Tibial nerve (tissue), 4 donors: ENCODE results near the gene WDR70.

Experiments used
- CTCF ChIP-seq, 5 experiments: fragments of 200-600 bp in 3 of 5; fragments of 450-650 bp in 2 of 5; sonication (generic) in 3 of 5; IDR thresholded peaks; one replicate each; pipeline ENCODE4 v1.5.1; 2016 to 2019; ENCODE audit warnings: antibody characterized with exemption in 5 of 5, mild to moderate bottlenecking in 3 of 5, moderate library complexity in 2 of 5
- EP300 ChIP-seq, 2 donors: sonication (generic); formaldehyde crosslinking; IDR thresholded peaks; one replicate each; pipeline ENCODE4 v1.6.1; 2017; ENCODE audit warnings: antibody characterized with exemption in 2 of 2, mild to moderate bottlenecking in 1 of 2
- POLR2A ChIP-seq, 2 donors: fragments of 450-650 bp; IDR thresholded peaks; one replicate each; pipeline ENCODE4 v1.6.1; 2017; ENCODE audit warnings: antibody characterized with exemption in 2 of 2, mild to moderate bottlenecking in 2 of 2, moderate library complexity in 2 of 2

- TF ChIP-seq CTCF (IDR thresholded peaks at IDR 0.05) (no peak), EP300 (IDR thresholded peaks at IDR 0.05) (no peak), POLR2A (IDR thresholded peaks at IDR 0.05) (no peak)
These were observed 390.7 kb downstream of the WDR70 start for GRCh38 chr5:37769840-37770239.
